Dendritic cell treated with granulocyte-macrophage colony-stimulating factor and Interleukin-4, amounts not matched to agents 40 ng/mL and 50 ng/mL, for 4 days (primary cell): ENCODE measurements around the gene RNF217.

Source experiments
- H3K27ac Mint-ChIP-seq: one replicate; pipeline ENCODE4 v1.8.0; 2022; ENCODE audit warnings: mild to moderate bottlenecking, mixed read lengths
- H3K27me3 Mint-ChIP-seq: one replicate; pipeline ENCODE4 v1.8.0; 2022; ENCODE audit warnings: mild to moderate bottlenecking, mixed read lengths
- H3K36me3 Mint-ChIP-seq: one replicate; pipeline ENCODE4 v1.8.0; 2022; ENCODE audit warnings: low read depth, mixed read lengths
- H3K4me1 Mint-ChIP-seq: one replicate; pipeline ENCODE4 v1.8.0; 2022; ENCODE audit warnings: low read depth, mixed read lengths
- H3K4me3 Mint-ChIP-seq: one replicate; pipeline ENCODE4 v1.8.0; 2022; ENCODE audit warnings: mild to moderate bottlenecking, moderate library complexity, mixed read lengths
- H3K9me3 Mint-ChIP-seq: one replicate; pipeline ENCODE4 v1.8.0; 2022; ENCODE audit warnings: mixed read lengths
- intact Hi-C: fragments of 100-400 bp; cut with micrococcal nuclease; formaldehyde crosslinking; loops from one replicate; pipeline ENCODE4 v1.15.0; 2022

RNF217 gene

DNA sequence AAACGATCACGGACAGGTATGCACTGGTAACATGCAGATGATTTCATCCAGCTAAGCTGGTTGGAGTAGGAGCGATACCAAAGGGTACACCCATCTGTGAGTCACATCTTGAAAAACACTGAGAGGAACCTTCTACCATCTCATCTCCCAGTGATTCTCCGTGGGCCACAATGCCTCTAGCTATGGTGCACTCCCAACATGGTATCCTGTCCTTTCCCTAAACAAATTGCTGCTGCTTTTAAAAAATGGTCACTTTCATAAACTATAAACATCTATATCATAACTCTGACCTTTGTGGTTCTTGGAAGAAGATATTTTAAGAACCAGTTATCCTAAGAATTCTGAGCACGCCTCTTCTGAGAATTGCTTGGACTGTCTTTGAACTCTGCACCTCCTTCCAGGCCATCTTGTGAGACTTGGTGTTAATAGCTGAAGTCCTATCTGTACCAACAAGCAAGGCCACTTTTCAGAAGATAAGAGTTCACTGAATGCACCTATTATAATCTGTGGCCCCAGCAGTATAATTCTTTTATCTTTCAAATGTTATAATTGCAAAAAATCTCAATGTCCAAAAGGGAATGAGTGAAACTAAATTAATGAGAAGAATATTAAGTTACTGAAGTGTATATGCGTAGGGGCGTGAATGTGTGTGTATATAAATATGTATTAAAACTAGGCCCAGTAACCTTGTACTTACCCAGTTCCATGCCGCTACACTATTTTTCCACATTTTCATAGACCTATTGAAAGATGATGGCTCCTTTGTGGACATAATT, 120.9 kb downstream of the RNF217 start:
- Mint-ChIP-seq H3K27ac (no peak overlapping the region), H3K4me3 (no peak overlapping the region), H3K27me3 (no peaks in the 10 kb centered on the region), H3K36me3 (peaks cover 24% of the 10 kb centered on the region), H3K4me1 (no peaks in the 10 kb centered on the region), H3K9me3 (no peaks in the 10 kb centered on the region)
- intact Hi-C loops: no loop called here

DNA sequence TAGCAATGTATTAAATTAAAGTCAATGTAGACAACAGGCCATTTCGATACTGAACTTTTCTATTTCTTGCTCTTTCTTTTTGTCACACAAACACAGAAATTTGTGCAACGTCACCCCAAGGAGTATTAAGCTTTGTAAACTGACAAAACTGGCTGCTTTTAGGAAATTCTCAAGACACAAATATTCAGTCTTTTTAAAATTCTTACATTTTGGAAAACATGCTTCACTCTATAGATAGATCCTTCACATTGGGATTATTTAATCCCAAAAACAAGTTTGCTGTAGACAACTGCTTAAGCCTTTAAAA, 121.4 kb downstream of the RNF217 start:
- Mint-ChIP-seq H3K4me3 (no peak overlapping the region), H3K36me3 (peaks cover 22% of the 10 kb centered on the region), H3K27ac (no peak overlapping the region), H3K27me3 (no peaks in the 10 kb centered on the region), H3K9me3 (no peaks in the 10 kb centered on the region), H3K4me1 (no peaks in the 10 kb centered on the region)
- intact Hi-C loops: no loop called here

DNA sequence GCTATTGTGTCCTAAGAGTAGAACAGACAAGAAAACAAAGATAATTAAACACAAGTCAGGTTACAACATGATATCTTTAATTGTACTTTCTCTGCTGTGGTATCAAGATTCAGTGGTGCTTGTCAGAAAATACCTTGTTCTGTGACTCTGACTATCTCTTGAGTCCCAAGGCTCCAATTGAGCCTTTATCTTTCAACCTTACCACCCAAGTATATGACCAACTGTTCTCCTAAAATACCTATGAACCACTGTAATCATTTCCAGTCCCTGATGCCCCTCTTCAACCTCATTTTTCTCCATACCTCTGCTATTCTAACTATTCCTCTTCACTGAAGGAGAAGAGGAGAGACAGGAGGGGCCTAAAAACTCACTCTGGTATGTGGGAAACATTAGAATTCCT, 124.5 kb downstream of the RNF217 start:
- peaks cover 16% of the 10 kb centered on the region for H3K36me3 Mint-ChIP-seq
- no peaks in the 10 kb centered on the region for H3K4me1 Mint-ChIP-seq
- no peak overlapping the region for H3K27ac Mint-ChIP-seq
- no peaks in the 10 kb centered on the region for H3K9me3 Mint-ChIP-seq
- H3K4me3 Mint-ChIP-seq: no peak overlapping the region
- no peaks in the 10 kb centered on the region for H3K27me3 Mint-ChIP-seq
- intact Hi-C loops: no loop called here

DNA sequence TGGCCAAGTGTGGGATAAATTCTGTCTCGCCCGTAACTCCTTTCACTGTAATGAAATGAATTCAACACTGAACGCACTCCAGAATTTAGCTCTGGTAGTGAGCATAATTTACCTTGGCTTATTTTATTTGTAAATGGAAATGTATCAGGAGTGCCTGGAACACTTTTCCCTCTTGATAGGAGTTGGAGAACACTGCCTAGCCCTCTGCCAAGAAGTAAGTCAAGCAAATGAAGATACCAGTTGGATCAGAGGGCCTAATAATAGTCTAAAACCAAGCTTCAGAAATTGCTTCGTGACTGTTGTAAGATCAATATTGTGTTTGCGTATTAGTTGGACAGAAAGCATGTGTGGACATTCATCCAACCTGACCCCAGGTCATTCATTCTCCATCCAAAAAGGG, 126.7 kb downstream of the RNF217 start:
- H3K27ac Mint-ChIP-seq: no peak overlapping the region
- H3K36me3 Mint-ChIP-seq: peaks cover under 1% of the 10 kb centered on the region
- no peaks in the 10 kb centered on the region for H3K4me1 Mint-ChIP-seq
- intact Hi-C loops: no loop called here
- no peaks in the 10 kb centered on the region for H3K9me3 Mint-ChIP-seq
- H3K4me3 Mint-ChIP-seq: no peak overlapping the region
- H3K27me3 Mint-ChIP-seq: no peaks in the 10 kb centered on the region

DNA sequence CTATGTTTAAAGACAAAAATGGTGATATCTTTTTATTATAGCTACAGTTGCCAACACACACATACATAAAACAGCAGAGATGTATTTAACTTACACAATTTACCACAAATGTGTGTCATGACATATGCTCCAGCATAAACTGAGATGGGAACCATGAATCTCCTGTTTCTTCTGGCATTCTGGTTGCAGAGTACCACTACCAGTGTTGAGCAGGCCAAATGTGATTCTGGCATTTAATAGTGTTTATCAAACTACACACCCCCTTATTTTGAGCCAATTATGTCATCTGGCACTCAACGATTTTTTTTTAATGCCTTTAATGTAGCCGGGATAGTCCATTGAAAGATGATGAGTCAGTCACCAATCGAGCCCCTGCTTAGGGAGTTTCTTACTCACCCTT, 132.3 kb downstream of the RNF217 start:
- Mint-ChIP-seq H3K4me3 (no peak overlapping the region), H3K4me1 (peaks cover 3% of the 10 kb centered on the region), H3K27me3 (peaks cover 7% of the 10 kb centered on the region), H3K36me3 (no peaks in the 10 kb centered on the region), H3K27ac (no peak overlapping the region), H3K9me3 (no peaks in the 10 kb centered on the region)
- intact Hi-C loops: no loop called here

DNA sequence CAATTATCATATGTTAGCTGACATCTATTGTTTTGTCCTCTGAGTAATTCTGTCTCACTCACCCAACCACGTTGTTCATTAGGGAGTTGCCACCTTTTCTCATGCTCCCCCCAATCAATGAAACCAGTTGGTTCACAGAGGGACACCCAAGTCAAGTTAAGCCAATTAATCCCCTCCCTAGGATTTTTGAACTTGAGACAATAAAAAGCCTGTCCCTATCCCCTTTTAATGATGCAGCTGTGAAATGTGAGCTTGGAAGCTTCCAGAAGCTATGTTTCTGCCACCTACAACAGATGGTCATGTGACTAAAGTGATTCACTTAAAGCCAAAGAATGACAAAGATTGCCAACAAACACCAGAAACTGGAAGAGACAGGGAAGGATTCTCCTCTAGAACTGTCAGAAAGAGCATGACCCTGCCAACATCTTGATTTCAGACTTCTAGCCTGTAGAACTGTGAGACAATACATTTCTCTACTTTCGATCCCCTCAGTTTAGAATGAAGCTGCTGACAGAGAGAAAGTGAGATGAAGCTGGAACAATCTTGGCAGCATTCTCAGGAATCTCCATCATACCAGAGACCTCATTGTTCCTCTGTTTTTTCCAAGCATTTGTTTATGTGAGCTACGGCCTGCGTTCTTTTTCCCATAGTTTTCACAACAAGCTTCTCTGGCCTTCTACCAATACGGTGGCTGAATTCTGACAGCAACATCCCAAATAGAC, 133.5 kb downstream of the RNF217 start:
- no peak overlapping the region for H3K4me3 Mint-ChIP-seq
- intact Hi-C loops: no loop called here

DNA sequence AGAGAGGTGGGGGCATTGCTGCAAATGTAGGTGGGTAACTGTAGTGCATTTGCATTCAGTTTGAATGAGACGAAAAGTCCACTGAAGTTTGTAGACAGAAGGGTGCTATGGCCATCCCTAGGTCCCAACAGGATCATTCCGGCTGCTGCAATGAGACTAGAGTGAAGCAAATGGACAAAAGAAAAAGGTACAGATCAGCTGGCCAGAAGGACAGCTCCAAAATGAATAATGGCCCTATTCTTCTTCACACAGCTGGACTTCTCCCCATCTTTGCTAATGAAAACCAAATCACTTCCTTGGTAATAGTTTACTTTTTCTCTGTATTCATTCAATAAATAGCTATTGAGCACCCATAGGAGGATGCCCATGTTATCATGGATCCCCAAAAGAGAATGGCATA, 134.9 kb downstream of the RNF217 start:
- Mint-ChIP-seq H3K4me3 (no peak overlapping the region), H3K36me3 (no peaks in the 10 kb centered on the region), H3K9me3 (no peaks in the 10 kb centered on the region), H3K27me3 (peaks cover 12% of the 10 kb centered on the region), H3K4me1 (peaks cover 13% of the 10 kb centered on the region), H3K27ac (no peak overlapping the region)
- intact Hi-C loops: no loop called here

More for the DNA sequence above, 133.5 kb downstream of the RNF217 start:
- Mint-ChIP-seq H3K36me3 (no peaks in the 10 kb centered on the region), H3K27me3 (peaks cover 12% of the 10 kb centered on the region), H3K27ac (no peak overlapping the region), H3K4me1 (peaks cover 7% of the 10 kb centered on the region), H3K9me3 (no peaks in the 10 kb centered on the region)

DNA sequence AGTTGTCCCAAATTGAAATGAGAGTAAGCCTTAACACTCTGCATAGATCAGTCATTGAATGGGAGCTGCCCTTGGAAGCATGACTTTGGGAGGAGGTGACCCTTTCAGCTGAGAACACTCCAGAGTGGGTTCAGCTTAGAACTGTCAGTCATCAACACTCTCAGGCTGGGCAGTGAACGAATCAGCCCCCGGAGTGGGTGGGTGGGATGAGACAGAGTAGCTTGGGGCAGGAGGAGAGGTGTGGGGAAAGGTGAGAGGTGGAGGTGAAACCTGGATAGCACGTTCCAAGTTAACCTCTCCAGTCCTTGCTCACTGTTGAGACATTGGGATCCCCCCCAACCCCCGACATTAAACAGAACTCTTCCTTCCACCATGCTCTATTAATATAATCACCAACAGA, 136.0 kb downstream of the RNF217 start:
- H3K27ac Mint-ChIP-seq: no peak overlapping the region
- peaks cover 12% of the 10 kb centered on the region for H3K27me3 Mint-ChIP-seq
- no peak overlapping the region for H3K4me3 Mint-ChIP-seq
- intact Hi-C loops: no loop called here
- H3K9me3 Mint-ChIP-seq: no peaks in the 10 kb centered on the region
- H3K4me1 Mint-ChIP-seq: peaks cover 15% of the 10 kb centered on the region
- no peaks in the 10 kb centered on the region for H3K36me3 Mint-ChIP-seq

DNA sequence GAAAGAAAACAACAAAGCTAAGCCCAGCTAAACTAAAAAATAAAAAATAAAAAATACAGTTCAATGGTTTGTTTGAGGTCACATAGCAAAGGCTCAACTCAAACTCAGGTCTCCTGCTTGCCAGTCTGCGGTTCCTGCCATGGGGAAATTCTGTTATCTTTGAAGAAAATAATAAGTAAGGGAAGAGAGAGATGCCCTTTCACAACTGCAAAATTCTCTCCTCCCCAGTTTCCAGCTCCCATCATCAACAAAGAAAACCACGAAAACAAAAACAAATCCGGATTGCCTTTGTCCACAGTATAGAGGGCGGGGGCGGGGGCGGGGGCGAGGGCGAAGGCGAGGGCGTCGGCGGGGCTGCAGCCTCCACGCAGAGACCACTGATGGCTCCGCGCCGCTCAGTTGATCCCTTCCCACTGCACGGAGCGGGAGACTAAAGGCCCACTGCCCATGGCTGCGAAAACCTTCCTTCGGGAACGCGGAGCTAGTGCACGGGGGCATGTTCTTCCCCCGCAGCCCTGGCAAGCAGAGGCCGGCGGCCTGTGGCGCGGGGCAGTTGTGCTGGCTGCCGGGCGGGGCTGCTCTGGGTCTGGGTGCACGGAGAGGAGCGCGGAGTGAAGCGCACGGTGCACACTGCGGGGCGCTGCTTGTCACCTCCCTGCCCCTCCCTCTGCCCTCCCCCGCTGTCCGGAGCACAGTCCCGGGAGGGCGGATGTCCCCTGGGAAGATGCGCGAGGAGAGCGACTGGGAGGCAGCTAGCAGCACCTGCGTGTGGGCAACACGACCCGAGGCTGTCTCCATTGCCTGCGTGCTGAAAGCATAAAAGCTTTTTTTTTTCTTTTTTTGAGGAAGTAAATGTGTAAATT, 137.2 kb downstream of the RNF217 start:
- Mint-ChIP-seq H3K27me3 (peaks cover 12% of the 10 kb centered on the region), H3K4me3 (peak overlapping the region; percentile 81), H3K36me3 (no peaks in the 10 kb centered on the region), H3K27ac (peak overlapping the region; percentile 8), H3K9me3 (no peaks in the 10 kb centered on the region), H3K4me1 (peaks cover 15% of the 10 kb centered on the region)
- intact Hi-C loops: loop anchor here (10.0 kb wide), 1 partner anchor 135 kb away; the partner anchor contains the start of gene RNF217

DNA sequence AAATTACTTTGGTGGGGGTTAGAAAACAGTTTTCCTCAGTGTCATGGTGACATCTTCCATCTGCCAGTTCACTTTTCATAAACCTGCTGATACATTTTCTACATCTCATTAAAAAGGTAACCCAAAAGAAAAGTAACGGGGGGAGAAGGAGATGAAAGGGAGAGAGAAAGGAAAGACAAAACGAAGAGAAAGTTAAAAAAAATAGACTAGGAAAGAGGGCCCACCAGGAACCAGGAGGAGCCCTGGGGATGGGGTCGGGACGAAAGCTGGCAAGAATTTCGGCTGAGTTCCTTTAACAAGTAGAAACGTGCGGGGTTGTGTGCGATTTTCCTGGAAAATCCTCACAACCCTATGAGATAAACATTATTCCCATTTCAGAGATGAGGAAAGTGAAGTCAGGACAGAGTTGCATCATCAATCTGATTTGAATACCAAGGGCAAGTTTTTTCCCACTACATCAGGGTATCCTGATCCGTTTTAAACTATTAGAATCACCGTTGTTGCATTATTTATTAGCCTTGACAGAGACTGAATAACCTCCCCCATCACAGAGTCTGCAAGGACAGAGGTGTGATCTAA, 137.9 kb downstream of the RNF217 start:
- Mint-ChIP-seq H3K4me3 (peak overlapping the region; percentile 81), H3K36me3 (no peaks in the 10 kb centered on the region), H3K27me3 (peaks cover 12% of the 10 kb centered on the region), H3K27ac (no peak overlapping the region), H3K9me3 (no peaks in the 10 kb centered on the region), H3K4me1 (peaks cover 15% of the 10 kb centered on the region)
- intact Hi-C loops: loop anchor here (10.0 kb wide), 1 partner anchor 135 kb away; the partner anchor contains the start of gene RNF217

DNA sequence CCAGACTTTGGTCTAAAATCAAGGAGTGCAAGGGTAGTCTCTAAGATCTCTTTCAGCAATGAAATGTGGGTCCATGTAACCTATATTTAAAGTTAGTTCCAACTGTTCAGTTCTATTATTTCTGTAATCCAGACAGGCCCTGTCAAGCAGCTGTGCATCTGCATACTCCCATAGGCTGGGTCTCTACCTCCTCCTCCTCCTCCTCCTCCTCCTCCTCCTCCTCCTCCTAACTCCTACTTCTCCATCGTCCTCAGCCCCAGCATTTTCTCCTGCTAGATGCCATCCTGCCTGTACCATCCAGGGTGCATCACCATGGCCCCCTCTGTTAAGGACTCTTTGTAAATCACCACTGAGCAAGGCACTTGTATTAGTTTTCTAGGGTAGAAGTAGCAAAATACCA, 138.9 kb downstream of the RNF217 start:
- Mint-ChIP-seq H3K36me3 (no peaks in the 10 kb centered on the region), H3K27me3 (peaks cover 12% of the 10 kb centered on the region), H3K4me1 (peaks cover 15% of the 10 kb centered on the region), H3K9me3 (no peaks in the 10 kb centered on the region), H3K27ac (no peak overlapping the region), H3K4me3 (no peak overlapping the region)
- intact Hi-C loops: loop anchor here (10.0 kb wide), 1 partner anchor 136 kb away; the partner anchor contains the start of gene RNF217

DNA sequence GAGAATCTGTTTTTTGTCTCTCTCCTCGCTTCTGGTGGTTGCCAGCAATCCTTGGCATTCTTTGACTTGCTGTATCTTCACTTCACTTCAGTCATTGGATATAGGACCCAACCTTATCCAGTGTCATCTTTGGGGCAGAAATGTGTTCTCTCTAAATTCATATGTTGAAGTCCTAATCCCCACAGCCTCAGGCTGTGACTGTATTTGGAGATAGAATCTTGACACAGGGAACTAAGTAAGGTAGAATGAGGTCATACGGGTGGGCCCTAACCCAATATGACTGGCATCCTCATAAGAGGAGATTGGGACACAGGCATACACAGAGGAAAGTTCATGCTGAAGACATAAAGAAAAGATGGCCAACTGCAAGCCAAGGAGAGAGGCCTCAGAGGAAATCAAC, 139.4 kb downstream of the RNF217 start:
- Mint-ChIP-seq H3K27me3 (peaks cover 12% of the 10 kb centered on the region), H3K9me3 (no peaks in the 10 kb centered on the region), H3K27ac (no peak overlapping the region), H3K4me1 (peaks cover 15% of the 10 kb centered on the region), H3K36me3 (no peaks in the 10 kb centered on the region), H3K4me3 (no peak overlapping the region)
- intact Hi-C loops: loop anchor here (10.0 kb wide), 1 partner anchor 137 kb away; the partner anchor contains the start of gene RNF217

DNA sequence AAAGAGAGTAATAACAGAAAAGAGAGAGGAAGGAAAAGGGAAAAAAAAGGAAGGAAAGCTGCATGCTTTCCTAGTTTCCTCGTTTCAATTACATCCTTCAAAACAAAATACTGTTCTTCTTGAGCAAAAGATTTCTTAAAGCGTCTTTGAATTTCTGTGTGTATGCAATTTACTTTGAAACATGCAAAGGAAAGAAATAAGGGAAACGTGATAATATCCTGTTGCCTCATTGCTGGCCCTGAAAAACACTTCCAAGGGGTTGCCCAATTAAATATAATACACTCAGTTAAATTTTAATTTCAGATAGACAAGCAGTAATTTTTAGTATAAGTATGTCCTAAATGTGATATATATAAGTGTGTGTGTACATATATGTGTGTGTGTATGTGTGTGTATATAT, 140.2 kb downstream of the RNF217 start:
- no peaks in the 10 kb centered on the region for H3K36me3 Mint-ChIP-seq
- H3K27me3 Mint-ChIP-seq: peaks cover 8% of the 10 kb centered on the region
- peaks cover 15% of the 10 kb centered on the region for H3K4me1 Mint-ChIP-seq
- H3K4me3 Mint-ChIP-seq: no peak overlapping the region
- intact Hi-C loops: loop anchor here (10.0 kb wide), 1 partner anchor 138 kb away; the partner anchor contains the start of gene RNF217
- no peaks in the 10 kb centered on the region for H3K9me3 Mint-ChIP-seq
- H3K27ac Mint-ChIP-seq: no peak overlapping the region
